ENCODE measurements around the gene PITPNM1. TPM values are rescaled to one million over a fixed set of nuclear protein-coding genes. Genes with fewer than 3 reads are reported as not detected.

PITPNM1 gene
- total RNA-seq, 1 experiment from 2014 or later: 65.0 TPM

- BruUV-seq (replicated peaks): no TSS peak
- peaks cover 17% of the 10 kb centered on the region for H3K9me3 Mint-ChIP-seq (ENCODE audit: unreplicated experiment)
- DNase-seq: peak in 1 of 2 experiments; percentile 41
- intact Hi-C loops (cut with micrococcal nuclease; ENCODE audit: unreplicated experiment): no loop called here
- TF ChIP-seq CTCF (IDR thresholded peaks at IDR 0.05; ENCODE audit: insufficient read depth in 1 of 2, low read depth in 1 of 2, low read length in 1 of 2, severe bottlenecking in 1 of 2, unreplicated experiment in 1 of 2): peak in 1 of 2 experiments; percentile 15
- peaks cover 5% of the 10 kb centered on the region; the same call in 1 of the 2 replicates for H3K9me3 ChIP-seq
- no peak overlapping the region for H3K4me3 ChIP-seq (ENCODE audit: low read depth, low read length)
- H3K27me3 Mint-ChIP-seq (ENCODE audit: insufficient read depth, unreplicated experiment): no peaks in the 10 kb centered on the region
- H3K4me1 Mint-ChIP-seq (ENCODE audit: low read depth, unreplicated experiment): no peaks in the 10 kb centered on the region
- no peaks in the 10 kb centered on the region for H3K4me1 ChIP-seq
- no peaks in the 10 kb centered on the region for H3K27me3 ChIP-seq (replicated peaks; ENCODE audit: control insufficient read depth, insufficient read depth, low read length)
- no peaks in the 10 kb centered on the region for H3K36me3 ChIP-seq (ENCODE audit: control insufficient read depth, insufficient read depth, low read length)
- H3K36me3 Mint-ChIP-seq (ENCODE audit: insufficient read depth, unreplicated experiment): no peaks in the 10 kb centered on the region
- no peak overlapping the region for H3K27ac Mint-ChIP-seq (ENCODE audit: unreplicated experiment)
- H3K4me3 Mint-ChIP-seq (ENCODE audit: unreplicated experiment): no peak overlapping the region
- CTCF ChIA-PET: no interaction called here
- POLR2A ChIA-PET: no interaction called here
These were observed 18.7 kb upstream of the PITPNM1 start for GRCh38 chr11:67523556-67524479.

- Mint-ChIP-seq H3K4me3 (ENCODE audit: unreplicated experiment) (no peak within 1 kb of the TSS), H3K27me3 (ENCODE audit: insufficient read depth, unreplicated experiment) (no peaks in the 10 kb centered on the region), H3K4me1 (ENCODE audit: low read depth, unreplicated experiment) (no peaks in the 10 kb centered on the region), H3K9me3 (ENCODE audit: unreplicated experiment) (peaks cover 14% of the 10 kb centered on the region), H3K27ac (ENCODE audit: unreplicated experiment) (no peak within 1 kb of the TSS), H3K36me3 (ENCODE audit: insufficient read depth, unreplicated experiment) (no peaks in the 10 kb centered on the region)
- intact Hi-C loops (cut with micrococcal nuclease; ENCODE audit: unreplicated experiment): no loop called here
- Histone ChIP-seq H3K4me3 (ENCODE audit: low read depth, low read length) (no peak within 1 kb of the TSS), H3K4me1 (no peaks in the 10 kb centered on the region), H3K9me3 (no peaks in the 10 kb centered on the region), H3K36me3 (ENCODE audit: control insufficient read depth, insufficient read depth, low read length) (no peaks in the 10 kb centered on the region), H3K27me3 (replicated peaks; ENCODE audit: control insufficient read depth, insufficient read depth, low read length) (no peaks in the 10 kb centered on the region)
- ChIA-PET POLR2A (no interaction called here), CTCF (interaction anchor here (0.5 to 0.6 kb wide), 2 partner anchors 70 to 1041 kb away, joined by 3 read pairs; no protein-coding TSS in a partner anchor)
- BruUV-seq (replicated peaks): no TSS peak
- no peak for TF ChIP-seq CTCF (IDR thresholded peaks at IDR 0.05; ENCODE audit: insufficient read depth in 1 of 2, low read depth in 1 of 2, low read length in 1 of 2, severe bottlenecking in 1 of 2, unreplicated experiment in 1 of 2)
- DNase-seq: peak in 1 of 2 experiments; percentile 36
These were observed 17.8 kb upstream of the PITPNM1 start, which contains the start of gene CABP2 for GRCh38 chr11:67522844-67523555. Gene CABP2 (minus strand): TSS chr11:67523446. CDS start chr11:67523326, 120 bp downstream.

- Histone ChIP-seq H3K4me3 (ENCODE audit: low read depth, low read length) (no peak overlapping the region), H3K4me1 (no peaks in the 10 kb centered on the region), H3K9me3 (no peaks in the 10 kb centered on the region), H3K27me3 (replicated peaks; ENCODE audit: control insufficient read depth, insufficient read depth, low read length) (no peaks in the 10 kb centered on the region), H3K36me3 (ENCODE audit: control insufficient read depth, insufficient read depth, low read length) (no peaks in the 10 kb centered on the region)
- H3K4me3 Mint-ChIP-seq (ENCODE audit: unreplicated experiment): no peak overlapping the region
- ChIA-PET CTCF (interaction anchor here (0.6 kb wide), 1 partner anchor 1040 kb away, joined by 3 read pairs; no protein-coding TSS in a partner anchor), POLR2A (no interaction called here)
- H3K27me3 Mint-ChIP-seq (ENCODE audit: insufficient read depth, unreplicated experiment): no peaks in the 10 kb centered on the region
- H3K4me1 Mint-ChIP-seq (ENCODE audit: low read depth, unreplicated experiment): no peaks in the 10 kb centered on the region
- intact Hi-C loops (cut with micrococcal nuclease; ENCODE audit: unreplicated experiment): no loop called here
- H3K9me3 Mint-ChIP-seq (ENCODE audit: unreplicated experiment): peaks cover 8% of the 10 kb centered on the region
- DNase-seq: no peak
- no peaks in the 10 kb centered on the region for H3K36me3 Mint-ChIP-seq (ENCODE audit: insufficient read depth, unreplicated experiment)
- TF ChIP-seq CTCF (IDR thresholded peaks at IDR 0.05; ENCODE audit: insufficient read depth in 1 of 2, low read depth in 1 of 2, low read length in 1 of 2, severe bottlenecking in 1 of 2, unreplicated experiment in 1 of 2): no peak
- BruUV-seq (replicated peaks): no TSS peak
- no peak overlapping the region for H3K27ac Mint-ChIP-seq (ENCODE audit: unreplicated experiment)
These were observed 17.2 kb upstream of the PITPNM1 start for GRCh38 chr11:67522338-67522737.
